ENCODE results near the gene PAQR5. TPM values are rescaled to one million over a fixed set of nuclear protein-coding genes. Genes with fewer than 3 reads are reported as not detected.
A peak's percentile ranks its signal among the peaks of the same experiment; 100 is the strongest.

PAQR5 gene
- total and polyA plus RNA-seq, 7 donors = 0.08 to 0.39 (median 0.17) TPM; not detected in 1

GRCh38 chr15:69456208-69457166 is 157.8 kb downstream of the PAQR5 start:
- Histone ChIP-seq H3K4me3 (no peak overlapping the region), H3K4me1 (peaks cover 35% of the 10 kb centered on the region), H3K36me3 (ENCODE audit: insufficient read depth in 1 of 2, low read depth in 1 of 2) (peaks cover 8 to 41% of the 10 kb centered on the region in 2 donors), H3K9me3 (no peaks in the 10 kb centered on the region), H3K27ac (peak overlapping the region; percentile 98), H3K27me3 (ENCODE audit: insufficient read depth in 3 of 3, low read length in 2 of 3) (no peaks in the 10 kb centered on the region)
- TF ChIP-seq CTCF (IDR thresholded peaks at IDR 0.05) = no peak
- intact Hi-C loops (cut with DNase I) = no loop called here
- 80 to 86% (median 82%) methylated on average over 13 of the region's 13 CpGs for WGBS, 3 donors
- ATAC-seq = no peak
- DNase-seq = no peak

Other genes starting within 250 kb of the PAQR5 start
- 1 to 10 TPM; 2.5 to 5.2 (median 3.4) TPM for gene GLCE, start 138.3 kb upstream of the PAQR5 start, total RNA-seq
- 1 to 10 TPM; 4.2 to 6.0 (median 4.4) TPM for gene GLCE, start 138.3 kb upstream of the PAQR5 start, polyA plus RNA-seq
- gene KIF23, start 115.4 kb downstream of the PAQR5 start, total RNA-seq = under 1 TPM in 3 of 4 donors, not detected in 1; 0.25 to 0.69 (median 0.46) TPM
- under 1 TPM; 0.04 to 0.56 (median 0.35) TPM for gene KIF23, start 115.4 kb downstream of the PAQR5 start, polyA plus RNA-seq
- gene RPLP1, start 153.9 kb downstream of the PAQR5 start, total RNA-seq = 1,000 to 10,000 TPM; 1,471 to 2,300 (median 1,863) TPM
- 1,000 to 10,000 TPM; 1,956 to 2,538 (median 2,265) TPM for gene RPLP1, start 153.9 kb downstream of the PAQR5 start, polyA plus RNA-seq